Pulmonary artery endothelial cell (primary cell): ENCODE results near the gene KIRREL3. TPM values are rescaled to one million over a fixed set of nuclear protein-coding genes. Genes with fewer than 3 reads are reported as not detected.

Source experiments
- DNase-seq: peaks from one replicate; pipeline ENCODE4 v3.0.0-alpha.2; 2011; ENCODE audit warnings: low read depth, low spot score
- total RNA-seq: library from RNA; depleted of rRNA; stranded (reverse); fragments of >200 nt; gene quantifications from 2 replicates; pipeline ENCODE4 v1.2.3, GENCODE V29; 2014

Gene KIRREL3
- total RNA-seq, 1 donor from 2014 or later: not detected

DNA sequence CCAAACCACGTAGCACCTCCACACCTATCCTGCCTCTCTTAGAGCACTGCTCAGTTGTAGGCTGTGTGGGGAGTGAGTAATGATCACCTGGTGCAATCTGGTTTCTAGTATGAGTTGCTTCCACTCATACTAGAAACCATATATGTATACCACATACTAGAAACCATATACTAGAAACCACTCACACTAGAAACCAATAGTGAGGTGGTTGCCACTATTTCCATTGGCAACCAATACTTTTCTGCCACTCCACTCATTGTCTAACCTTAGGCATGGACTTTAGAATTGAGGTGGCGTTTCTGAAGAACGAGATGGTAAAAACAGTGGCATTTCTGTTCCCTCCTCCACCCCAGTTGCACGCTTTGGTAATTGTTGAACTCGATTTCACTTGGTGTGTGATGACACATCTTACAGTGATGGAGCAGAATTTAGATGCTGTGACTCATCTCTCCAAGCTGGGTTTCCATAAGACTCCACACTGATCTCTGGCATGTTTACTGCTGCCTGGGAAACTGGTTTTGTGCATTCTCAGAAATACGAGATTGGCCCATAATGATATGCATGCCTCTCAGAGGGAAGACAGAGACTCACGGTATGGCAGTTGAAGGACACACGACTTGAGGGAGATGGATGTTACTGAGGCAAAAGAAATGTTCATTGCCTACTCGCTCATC, 82.9 kb downstream of the KIRREL3 start:
- DNase-seq: no peak

DNA sequence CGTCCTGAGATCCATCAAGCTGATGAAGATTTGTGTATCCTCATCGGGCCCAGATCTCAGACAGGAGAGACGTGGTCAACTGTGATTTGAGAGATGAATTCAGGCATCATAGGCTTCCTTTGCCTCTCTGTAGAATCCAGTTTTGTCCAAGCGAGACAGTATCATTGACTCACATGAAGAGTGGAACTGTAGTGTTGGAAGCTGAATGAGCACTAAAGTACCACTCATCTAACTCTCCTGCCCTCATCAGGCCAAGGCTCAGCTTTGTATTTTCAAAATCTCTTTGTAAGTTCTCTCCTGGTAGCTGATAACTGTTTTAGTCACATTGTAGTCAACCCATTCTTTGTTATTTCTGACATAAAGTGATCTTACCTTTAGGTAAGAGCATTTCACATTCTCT, 85.1 kb downstream of the KIRREL3 start:
- DNase-seq: no peak

DNA sequence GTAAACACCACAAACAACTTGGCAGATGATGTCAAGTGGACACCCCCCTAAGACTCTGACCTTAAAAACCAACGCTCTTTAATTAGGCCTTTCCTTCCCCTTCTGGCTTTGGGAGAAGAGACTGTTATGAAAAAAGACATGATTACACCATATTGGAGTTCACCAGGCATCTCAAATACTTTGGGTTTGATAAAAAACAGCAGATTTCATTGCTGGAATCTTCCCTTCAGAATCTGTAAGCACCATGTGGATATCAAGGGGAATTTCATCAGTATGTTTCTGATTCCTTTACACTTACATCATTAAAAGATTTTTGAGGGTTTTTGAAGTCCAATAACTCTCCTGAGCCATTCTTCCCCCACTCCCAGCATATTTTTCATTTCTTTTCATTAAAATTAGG, 85.6 kb downstream of the KIRREL3 start:
- no peak for DNase-seq

DNA sequence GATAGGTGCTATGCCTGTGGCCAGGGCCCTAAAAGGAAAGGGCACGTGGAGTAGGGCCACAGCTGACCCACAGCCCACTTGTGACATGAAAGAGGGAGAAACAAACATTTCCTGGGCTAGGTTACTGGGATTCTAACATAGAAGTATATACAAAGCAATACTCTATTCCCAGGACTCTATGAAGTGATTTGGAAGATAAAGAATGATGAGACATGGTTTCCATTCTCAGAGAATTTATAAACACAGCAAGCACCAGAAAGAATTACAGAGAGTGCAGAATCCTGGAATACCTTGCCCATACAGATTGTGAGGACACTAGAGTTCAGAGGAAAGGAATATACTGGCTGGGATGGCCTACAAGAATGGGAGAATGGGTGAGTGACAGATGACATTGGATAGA, 86.4 kb downstream of the KIRREL3 start:
- no peak for DNase-seq

DNA sequence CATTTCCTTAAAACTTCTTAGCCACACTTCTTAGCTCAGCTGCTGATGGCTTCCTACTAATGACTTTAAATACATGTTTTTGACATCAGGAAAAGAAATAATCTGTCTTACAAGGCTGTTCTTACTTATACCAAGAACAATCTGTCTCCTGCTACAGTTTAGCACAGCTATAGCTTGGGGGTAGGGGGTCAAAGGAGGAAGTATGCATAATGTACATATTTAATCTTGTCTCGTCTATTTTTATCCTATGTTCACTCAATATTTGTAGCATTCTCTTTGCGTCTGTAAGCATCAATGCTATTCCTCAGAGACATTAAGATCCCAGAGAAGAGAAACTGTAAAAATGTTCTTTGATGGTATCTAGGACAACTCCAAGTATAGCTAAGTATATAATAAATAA, 96.0 kb downstream of the KIRREL3 start:
- DNase-seq: no peak

DNA sequence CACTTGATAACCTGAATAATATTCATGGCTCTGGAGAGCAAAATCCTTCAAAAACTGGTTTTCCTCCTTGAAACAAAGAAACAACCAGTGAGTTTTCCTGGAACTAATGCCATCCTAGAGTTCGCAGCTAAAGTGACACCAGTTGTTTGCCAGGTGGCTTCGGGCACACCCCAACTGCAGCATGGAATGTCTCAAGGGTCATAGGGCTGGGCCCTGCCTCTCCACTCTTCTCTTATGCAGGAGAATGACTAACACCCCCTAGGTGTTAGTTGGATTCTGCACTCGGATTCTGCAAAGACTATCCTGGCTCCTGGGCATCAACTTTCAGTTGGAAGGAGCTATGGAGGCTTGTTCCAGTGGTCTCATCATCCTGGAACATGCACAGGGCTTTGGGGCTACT, 98.8 kb downstream of the KIRREL3 start:
- no peak for DNase-seq

DNA sequence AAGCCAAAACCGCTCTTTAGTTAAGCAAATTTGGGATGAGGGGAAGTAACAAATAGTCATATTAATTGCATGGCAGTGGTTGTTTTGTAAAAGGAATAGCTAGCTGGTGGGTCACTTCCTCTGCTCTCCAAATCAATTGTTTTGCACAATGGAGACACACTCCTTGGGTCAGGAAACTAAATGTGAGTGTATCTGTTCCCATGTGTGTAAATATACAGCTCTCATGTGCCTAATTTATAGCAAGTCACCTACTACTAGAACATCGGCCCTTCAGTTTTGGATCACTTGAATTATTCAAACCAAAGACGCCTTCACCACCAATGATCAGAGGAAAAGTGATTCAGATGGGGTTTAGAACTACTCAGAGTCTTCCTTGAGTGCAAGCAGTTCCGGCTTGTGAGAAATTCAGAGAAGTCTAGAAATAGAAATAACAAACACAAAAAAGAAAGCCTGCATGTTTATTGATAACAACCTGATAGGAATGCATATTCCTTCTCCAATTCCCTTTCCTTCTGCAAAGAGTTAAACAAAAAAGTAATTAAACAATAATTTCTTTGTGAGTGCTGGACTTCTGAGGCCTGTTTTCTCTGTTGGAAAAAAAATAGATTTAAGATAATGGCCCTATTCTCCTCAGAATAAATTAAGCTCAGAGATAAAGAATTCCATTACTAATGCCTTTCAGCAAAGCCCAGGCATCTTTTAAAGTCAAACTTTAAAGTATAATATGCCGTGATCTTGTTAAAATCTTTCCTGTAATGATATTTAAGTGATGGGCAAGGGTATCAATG, 100.4 kb downstream of the KIRREL3 start:
- DNase-seq: no peak

DNA sequence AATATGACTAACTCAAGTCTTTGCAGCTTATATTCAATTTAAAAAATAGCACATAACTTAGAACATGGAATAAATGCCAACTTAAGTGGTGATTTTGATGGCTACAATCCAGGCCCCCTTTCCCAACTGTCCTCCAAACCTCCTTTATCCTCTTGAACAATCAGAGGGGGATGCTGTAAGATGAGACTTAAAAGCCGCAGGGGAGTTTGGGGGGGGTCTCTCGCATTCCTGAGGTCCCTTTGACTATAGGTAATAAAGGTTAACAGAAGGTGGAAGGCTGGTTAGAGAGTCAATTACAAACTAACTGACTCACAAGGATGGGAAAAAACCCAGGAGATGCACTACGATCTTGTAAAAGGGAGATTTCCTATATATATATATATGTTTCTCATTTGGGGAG, 101.8 kb downstream of the KIRREL3 start:
- no peak for DNase-seq

DNA sequence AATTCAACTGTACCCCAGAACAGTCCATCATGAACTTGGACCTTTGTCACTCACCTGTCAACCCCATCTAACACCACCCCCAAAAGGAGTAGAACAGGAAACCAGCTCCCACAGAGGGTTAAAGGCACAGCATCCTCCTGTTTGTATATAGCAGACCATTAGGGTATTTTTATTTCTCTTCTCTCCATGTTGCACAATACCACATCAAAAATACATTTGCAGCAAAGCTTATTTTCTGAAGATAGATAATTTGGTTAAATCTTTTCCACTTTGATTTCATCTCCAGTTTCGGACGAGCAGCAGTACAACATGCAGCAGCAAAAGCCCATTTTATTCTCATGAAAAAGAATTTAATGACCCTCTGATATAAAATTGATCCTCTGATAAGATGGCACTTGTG, 103.1 kb downstream of the KIRREL3 start:
- no peak for DNase-seq

DNA sequence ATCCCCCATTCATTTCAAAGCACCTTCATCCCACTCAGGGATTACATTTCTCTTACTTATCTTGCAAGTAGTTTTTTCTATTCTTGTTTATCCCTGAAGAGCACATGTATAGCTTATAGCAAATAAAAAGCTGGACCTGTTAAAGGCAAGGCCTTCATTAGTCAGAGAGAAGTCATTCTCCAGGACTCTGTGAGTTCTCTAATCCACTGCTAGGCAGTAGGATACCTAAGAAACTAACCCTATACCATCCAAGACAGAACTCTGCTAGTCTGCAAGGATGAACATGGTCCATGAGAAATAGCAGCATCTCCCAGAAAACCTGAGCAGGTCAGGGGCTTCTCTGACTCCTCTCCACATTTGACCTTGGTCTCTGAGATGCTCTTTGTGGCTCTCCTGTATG, 104.5 kb downstream of the KIRREL3 start:
- DNase-seq: no peak

DNA sequence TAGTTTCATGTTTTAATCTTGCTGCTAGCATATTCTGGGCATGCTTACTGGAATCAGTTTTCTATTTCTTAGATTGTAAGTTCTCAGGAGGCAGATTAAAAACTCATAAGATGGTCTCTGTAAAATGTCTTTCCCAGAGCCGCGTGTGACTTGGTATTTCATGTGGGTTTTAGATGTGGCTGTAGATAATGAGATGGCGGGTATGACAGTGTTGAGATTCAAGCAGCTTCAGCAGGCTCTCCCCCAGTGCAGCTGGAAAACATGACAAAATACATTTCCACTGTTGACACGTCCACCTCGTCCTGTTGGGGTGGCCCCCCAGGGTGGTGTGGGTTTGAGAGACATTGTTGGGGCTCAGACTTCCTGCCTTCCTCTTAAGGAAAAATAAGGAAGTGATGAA, 106.8 kb downstream of the KIRREL3 start:
- DNase-seq: no peak

DNA sequence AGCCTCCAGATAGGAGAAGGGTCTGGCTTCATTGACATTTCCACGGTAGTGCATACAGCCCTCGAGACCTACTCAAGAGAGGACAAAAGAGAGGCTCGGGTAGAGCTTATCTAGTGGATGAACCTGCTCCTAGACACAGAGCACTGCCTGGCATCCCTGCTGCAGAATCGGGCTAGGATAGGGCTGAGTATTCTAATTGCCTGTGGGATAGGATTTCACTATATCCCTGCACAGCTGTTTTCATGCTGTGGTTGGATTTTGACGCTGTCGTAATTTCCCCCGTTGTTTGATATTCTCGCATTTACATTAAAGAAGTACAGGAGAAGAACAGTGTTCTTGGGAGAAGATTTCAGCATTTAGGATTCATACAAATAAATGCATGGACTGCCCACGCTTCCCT, 107.8 kb downstream of the KIRREL3 start:
- DNase-seq: no peak

DNA sequence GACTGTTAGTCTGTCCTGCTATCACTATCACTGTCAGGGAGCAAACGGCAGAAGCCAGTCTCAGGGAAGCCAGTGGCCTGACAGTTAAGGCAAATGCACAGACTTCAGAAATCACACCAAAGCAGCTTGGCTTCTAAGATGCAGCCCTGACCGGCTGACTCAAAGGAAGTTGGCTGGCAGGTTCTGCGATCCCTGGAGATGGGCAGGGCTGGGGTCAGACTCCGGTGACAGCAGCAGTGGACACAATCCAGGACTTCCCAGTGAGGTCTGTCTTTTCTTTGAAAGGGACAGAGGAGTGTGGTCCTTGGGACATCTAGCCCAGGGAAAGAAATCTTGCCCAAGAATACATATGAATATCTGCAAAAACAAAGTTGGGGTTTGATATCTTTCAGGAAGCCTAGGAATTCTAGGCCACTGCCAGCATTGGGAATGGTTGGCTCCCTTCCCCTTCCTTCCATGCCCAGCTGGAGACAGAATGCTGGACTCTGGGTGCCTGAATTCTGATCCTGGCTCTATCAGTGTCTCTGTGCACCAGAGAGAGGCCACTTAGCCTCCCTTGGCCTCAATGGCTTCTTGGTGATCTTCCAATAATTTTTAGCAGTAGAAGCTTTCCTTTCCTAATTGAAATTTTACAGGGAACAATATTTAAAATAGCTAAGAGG, 108.9 kb downstream of the KIRREL3 start:
- DNase-seq: no peak

DNA sequence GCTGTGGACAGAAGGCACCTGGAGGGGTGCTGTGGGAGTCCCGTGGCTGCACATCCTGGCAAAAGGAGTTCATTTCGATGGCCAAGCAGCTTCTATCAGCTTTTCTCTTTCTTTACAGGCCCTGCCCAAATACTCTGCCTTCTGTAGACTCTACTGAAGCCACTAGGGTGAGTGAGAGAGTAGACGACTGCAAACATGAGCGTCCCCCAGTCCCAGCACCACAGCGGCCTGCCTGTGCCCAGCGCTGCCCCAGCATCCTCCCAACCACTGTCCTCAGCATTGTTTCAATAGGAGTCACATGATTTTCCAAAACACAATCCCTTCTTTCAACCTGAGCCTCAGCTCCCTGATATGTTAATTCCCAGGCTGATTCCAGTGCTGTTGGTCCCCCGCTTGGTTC, 110.0 kb downstream of the KIRREL3 start:
- DNase-seq: no peak

DNA sequence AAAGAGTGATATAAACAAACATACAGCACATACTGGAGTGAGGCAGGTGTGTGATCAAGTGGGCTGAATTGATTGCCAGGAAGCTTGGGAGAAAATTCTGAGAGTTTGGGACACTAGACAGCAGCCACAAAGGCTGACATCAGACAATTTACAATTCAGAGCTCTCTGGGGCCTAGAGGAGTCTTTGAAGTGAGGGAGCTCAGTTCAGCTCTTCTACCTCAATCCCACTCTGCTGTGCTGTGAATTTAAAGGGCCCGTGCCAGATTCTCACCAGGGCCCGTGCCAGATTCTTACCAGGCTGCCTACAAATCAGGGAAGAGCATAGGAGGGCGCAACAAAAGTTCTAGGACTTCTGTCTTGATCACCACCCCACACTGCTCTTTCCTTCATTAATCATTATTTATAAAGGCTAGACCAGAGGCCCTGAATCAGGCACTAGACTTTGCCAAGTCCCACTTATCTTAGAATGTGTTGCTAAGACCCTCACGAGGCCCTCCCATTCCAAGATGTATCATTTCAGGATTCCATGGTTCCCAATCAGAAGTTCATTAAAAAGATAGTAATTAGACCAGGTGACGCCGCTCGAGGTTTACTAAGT, 112.4 kb downstream of the KIRREL3 start:
- DNase-seq: no peak

DNA sequence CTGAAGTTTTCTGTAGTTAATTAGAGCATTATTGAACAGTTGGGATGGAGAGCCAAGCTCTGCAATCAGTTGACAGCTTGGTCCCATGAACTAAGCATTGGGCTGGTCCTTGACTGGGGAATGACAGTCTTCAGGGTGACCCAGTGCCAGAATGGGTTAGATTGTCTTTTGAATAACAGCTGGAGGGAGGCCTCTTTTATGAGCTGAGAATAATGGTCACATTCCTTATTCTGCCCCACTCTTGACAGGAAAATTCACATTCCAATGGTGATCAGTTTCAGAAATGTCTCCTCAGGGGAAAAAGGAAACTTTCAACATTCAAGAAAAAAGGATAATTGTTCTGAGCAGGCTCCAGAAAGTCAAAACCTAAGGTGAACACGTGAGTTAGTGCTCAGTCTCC, 113.9 kb downstream of the KIRREL3 start:
- DNase-seq: no peak

DNA sequence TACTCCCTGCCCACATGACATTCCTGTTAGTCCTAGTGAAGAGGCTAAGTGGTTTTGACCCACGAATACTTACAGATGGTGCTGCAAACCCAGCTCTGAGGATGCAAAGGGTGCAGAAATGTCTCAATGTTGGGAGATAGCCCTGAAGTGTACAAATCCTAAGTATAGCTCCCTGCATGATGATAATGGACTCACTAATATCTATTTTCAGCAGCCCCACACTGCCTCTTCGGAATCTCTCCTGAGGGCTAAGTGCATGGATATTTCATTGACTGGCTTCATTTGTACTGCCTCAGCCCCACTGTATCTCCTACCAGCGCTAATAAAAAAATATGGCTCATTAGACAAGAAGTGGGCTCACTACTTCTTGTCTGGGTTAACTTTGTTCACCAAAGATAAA, 114.5 kb downstream of the KIRREL3 start:
- DNase-seq: no peak

DNA sequence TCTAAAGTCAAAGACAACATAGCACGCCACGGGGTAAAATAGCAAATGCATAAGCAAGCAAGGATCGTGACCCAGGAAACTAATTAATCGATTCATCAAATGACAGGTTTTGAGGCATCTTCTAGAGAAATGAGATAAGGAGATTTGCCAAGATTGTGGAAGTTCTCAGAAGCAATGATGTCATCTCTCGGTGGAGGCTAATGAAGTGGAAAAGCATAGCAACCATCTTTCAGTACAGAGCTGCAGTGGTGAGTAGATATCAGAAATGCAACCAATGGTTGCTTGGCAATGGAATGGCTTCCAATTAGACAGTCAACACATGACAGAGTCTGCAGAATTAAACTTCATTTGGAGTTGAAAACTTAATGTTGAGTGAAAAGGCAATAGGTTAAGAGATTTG, 116.0 kb downstream of the KIRREL3 start:
- no peak for DNase-seq

DNA sequence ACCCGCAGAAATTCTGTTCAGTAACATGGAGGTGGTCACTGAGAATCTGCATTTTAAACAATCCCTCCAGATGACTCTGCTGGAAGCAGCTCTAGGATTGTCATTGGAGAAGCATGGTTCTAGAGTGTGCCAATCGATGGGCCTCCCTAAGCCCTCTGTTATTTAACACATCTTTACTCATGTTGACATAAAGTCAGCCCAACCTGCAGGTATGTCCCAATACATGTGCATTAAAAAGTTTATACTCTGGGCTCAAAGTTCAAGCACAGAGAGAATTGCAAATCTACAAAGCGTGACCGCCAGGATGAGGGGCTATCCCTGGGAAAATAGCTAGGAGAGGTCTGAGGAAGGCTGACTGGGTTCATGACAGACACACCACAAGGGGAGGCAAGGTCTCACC, 116.4 kb downstream of the KIRREL3 start:
- DNase-seq: no peak

DNA sequence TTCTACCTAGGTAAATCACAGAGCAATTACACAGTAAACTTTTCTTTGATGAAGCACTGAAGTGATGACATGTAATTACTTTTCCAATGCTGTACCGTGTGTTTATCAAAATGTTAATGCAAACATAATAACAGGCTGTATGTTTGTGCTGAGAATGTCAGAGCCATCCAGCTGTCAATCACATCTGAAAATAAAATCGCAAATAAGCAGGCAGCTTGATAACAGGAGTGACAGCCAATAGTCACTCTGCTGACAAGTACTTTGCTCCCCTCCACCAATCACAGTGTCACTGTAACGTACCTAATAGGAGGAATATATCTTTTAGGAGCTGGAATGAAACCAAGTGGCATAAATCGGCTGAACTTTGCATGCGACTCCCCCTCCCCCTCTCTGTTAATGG, 119.7 kb downstream of the KIRREL3 start:
- DNase-seq: no peak

DNA sequence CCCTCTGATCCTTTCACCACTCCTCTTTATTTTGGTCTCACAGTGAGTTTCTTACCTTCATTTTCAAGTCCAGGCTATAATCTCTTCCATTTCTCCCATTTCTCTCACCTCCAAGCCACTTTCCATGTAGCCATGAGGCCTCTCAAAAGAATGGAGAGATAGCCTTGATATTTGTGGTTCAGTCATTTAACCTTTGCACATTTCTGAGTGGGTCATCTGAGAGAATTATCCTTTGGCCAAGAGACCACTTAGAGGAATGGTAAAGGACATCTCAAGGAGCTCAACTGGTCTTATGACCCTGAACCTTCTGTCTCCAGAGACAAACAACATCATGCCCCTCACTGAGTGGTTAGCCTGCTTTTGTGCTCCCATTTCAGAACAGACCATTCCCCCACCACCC, 121.1 kb downstream of the KIRREL3 start:
- no peak for DNase-seq

DNA sequence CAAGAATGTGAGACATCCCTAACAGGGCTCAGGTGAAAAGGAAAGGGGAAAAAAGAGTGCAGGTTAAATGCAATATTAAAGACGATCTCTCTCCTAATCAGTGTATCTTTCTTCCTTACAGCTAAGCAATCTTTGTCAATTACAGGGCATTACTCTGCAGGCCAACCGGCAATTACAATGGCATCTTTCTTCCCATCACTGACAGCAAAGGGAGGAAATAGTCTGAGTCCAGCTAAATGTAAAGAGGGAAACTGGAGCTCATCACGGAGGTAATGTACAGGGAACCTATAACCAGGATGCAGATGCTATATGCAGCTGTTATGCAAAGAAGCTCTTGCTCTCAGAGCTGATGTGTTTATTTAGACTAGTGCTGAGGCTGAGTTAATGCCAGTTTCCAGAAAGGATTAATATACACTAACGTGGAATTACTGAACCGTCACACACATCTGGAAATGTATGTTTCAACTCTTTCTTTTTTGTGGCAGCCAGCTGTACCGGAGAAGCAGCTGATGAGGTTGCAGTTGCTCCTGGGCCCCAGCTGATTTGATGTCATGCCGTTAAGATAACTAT, 121.6 kb downstream of the KIRREL3 start:
- no peak for DNase-seq
